Dedifferentiated amniotic fluid mesenchymal stem cell (primary cell): ENCODE results near the gene ARHGEF16.

ENCODE experiments used
- DNase-seq: peaks from one replicate; pipeline ENCODE4 v3.0.0-alpha.2; 2016; ENCODE audit errors: extremely low spot score

ARHGEF16 gene

GRCh38 chr1:3502641-3503524 is 48.4 kb downstream of the ARHGEF16 start:
- no peak for DNase-seq

GRCh38 chr1:3503525-3503886 is 49.0 kb downstream of the ARHGEF16 start:
- no peak for DNase-seq

- peak; percentile 81 for DNase-seq
Observed at GRCh38 chr1:3504151-3504821, 49.8 kb downstream of the ARHGEF16 start.

GRCh38 chr1:3504822-3505153 is 50.3 kb downstream of the ARHGEF16 start:
- DNase-seq: no peak

GRCh38 chr1:3505161-3505560 is 50.7 kb downstream of the ARHGEF16 start:
- DNase-seq: no peak

DNA sequence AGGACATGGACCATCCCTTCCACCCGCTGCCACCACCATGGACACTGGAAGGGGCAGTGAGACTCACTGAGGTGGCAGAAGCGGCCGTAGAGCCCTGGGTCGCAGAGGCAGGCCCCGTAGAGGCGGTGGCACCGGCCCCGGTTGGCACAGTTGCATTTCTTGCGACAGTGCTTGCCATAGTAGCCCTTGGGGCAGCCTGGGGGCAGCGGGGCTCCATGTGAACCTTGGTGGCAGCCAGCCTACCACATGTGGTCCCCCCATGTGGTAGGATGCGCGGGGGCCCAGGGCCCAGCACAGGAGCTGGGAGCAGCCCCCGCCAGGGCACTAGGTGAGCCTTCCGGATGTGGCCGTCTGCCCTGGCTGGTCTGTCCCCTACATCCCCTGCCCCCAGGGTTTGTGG is 51.6 kb downstream of the ARHGEF16 start:
- DNase-seq: no peak

GRCh38 chr1:3506943-3507342 is 52.5 kb downstream of the ARHGEF16 start:
- DNase-seq: no peak

DNA sequence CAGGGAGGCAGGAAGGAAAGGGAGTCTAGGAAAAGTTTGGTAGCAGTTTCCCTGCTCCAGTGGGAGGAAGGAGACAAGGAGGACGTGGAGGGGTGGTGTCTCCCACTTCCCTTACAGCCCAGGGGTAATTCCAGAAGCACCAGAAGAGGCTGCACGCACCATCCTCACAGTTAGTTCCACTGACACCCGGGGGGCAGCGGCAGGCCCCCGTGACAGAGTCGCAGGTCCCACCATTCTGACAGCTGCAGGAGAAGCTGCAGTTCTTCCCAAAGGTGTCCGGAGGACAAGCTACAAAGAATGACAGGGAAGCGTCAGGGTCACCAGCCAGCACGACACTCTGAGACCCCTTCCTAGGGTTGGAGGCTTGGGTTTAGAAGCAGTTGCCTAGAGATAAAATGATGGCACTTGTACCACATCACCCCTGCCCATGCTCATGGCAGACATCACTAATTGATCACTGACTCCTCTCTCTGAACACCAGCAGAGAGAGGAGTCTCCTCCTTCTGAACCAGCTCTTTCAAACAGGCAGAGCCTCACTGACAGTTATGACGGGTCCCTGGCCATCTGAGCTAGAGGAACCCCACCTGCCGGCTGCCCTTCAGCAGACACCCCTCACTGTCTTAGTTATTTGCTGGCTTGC is 53.3 kb downstream of the ARHGEF16 start:
- DNase-seq: no peak

- DNase-seq: no peak
Observed at GRCh38 chr1:3508757-3509415, 54.4 kb downstream of the ARHGEF16 start.

GRCh38 chr1:3509721-3510120 is 55.3 kb downstream of the ARHGEF16 start:
- no peak for DNase-seq

DNA sequence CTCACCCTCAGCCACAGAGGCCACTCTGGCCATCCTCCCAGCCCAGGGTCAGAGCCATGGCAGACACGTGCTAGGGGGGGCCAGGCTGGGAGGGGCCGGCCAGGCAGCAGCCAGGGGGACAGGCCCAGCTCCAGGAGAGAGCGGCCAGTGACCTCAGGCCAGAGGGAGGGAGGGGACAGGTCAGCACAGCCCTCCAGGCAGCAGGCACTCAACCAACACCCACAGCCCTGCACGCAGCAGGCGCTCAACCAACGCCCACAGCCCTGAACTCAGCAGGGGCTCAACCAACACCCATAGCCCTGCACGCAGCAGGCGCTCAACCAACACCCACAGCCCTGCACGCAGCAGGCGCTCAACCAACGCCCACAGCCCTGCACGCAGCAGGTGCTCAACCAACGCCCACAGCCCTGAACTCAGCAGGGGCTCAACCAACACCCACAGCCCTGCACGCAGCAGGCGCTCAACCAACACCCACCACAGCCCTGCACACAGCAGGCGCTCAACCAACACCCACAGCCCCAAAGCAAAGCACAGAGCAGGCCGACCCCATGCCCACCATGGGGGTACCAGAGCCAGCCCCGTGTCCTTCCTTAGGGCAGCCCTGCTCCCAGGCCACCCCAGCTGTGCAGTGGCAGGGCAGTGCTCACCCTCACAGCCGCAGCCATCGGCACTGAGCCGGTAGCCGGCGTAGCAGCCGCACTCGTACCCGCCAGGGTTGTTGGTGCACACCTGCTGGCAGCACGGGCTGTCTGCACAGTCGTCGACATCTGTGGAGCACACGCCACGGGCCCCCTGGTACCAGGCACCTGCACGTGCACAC is 55.9 kb downstream of the ARHGEF16 start:
- no peak for DNase-seq

DNA sequence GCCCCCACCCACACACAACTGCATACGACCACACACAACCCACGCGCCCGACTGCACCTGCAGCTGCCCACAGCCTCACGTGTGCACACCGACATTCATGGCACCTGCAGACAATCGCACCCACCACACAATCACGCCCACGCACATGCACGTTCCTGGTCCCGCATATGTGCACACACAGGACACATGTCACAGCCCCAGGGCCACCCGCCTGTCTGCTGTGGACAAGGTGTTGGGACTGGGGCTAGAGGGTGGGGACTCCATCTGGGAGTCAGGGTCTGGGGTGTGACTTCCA is 56.4 kb downstream of the ARHGEF16 start:
- DNase-seq: no peak

DNA sequence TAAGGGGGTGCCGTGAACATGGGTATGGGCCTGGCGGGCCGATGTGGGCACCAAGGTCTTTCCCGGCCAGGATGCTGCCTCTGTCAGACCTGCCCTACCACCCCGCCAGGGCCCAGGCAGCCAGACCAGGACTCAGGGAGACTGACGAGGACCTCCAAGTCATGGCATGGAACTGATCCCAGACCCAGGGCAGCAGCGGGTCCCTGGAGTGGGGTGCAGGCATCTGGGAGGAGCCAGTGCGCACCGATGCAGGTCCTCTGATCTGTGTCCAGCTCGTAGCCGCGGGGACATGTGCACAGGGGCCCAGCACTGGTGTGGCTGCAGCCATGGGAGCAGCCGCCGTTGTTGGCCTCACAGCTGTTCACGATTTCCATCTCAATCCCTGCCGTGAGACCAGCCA is 56.8 kb downstream of the ARHGEF16 start:
- no peak for DNase-seq

DNA sequence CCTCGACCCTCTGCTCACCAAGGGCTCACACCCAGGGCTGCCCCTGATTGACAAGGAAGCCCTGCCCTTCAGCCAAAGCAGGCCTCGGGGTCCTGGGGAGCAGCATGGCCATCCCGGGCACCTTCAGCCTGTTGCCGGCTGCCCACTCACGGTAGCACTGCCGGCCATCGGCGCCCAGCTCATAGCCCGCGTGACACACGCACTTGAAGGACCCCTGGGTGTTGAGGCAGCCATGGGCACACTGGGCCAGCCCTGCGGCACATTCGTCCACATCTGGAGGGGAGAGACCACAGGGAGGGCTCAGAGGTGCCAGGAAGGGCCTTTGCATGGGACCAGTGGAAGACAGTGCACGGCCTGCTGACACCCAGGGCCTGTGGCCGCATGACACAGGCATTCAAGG is 57.4 kb downstream of the ARHGEF16 start:
- no peak for DNase-seq

- no peak for DNase-seq
Observed at GRCh38 chr1:3514404-3514803, 59.9 kb downstream of the ARHGEF16 start.

GRCh38 chr1:3515272-3515671 is 60.8 kb downstream of the ARHGEF16 start:
- no peak for DNase-seq

- peak; percentile 36 for DNase-seq
Observed at GRCh38 chr1:3515774-3516480, 61.5 kb downstream of the ARHGEF16 start.

GRCh38 chr1:3516481-3516869 is 62.0 kb downstream of the ARHGEF16 start:
- DNase-seq: no peak

GRCh38 chr1:3516911-3517675 is 62.6 kb downstream of the ARHGEF16 start:
- DNase-seq: no peak

DNA sequence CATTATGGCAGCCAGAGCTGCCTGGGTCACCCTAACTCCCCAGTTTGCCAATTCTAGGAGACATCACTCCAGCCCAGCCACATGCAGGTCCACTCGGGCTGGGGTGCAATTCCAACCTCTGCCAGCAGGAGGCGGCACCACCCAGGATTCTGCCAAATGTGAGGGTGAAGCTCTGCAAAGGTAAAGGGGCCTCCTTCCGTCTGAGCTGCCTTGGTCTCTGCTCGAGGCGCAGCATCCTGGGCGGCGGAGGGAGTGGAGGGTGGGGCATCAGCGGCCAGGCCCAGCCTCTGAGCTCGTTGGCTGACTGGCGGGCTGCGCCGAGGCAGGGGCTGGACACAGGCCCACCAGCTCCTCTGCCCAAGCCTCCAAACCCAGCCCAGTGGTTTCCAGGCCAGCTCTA is 63.8 kb downstream of the ARHGEF16 start:
- no peak for DNase-seq
